ENCODE measurements around the gene SNX1.

Gene SNX1

DNA sequence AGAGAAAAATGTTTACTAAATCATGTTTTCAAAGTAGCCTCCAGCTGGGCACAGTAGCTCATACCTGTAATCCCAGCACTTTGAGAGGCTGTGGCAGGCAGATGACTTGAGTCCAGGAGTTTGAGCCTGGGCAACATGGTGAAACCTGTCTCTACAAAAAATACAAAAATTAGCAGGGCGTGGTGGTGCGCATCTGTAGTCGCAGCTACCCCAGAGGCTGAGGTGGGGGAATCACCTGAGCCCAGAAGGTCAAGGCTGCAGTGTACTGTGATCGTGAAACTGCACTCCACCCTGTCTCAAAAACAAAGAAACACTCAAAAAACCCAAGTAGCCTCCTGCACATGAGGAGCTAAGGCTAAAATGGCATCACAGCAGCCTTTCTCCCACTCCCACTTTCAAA is 68.7 kb downstream of the SNX1 start:
- no peak for DNase-seq (ENCODE audit: low read depth)

DNA sequence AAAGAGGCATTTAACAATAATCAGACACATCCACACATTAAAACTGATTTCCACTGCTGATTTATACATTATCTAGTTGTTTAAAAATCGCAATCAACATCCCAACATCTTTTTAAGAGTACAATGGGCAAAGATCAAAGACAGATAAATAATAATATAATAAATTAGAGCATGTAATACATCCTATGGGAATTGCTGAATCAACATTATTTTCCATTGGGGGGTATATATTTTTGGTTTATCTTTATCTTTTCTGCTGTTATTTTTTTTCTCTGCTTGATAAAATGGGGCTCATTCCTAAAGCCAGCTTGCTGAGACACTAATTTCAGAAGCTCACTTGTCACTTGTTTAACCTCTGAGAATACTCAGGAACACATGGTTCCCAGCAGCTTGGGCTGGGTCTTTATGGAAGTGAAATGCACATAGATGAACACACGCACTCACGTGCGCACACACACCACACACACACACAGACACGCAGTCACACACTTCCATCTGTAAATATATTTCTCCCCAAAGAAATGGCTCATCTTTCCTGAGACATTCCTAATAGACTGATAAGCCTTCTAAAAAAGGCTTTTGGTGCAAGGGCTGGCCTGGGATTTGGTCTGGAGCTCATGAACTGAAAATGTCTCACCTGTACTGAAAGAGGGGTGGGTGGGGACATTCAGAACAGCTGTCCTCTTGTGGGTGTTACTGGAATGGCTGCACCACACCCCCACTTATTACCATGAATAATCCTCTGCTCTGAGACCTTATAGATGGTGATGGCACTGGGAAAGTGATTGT is 70.5 kb downstream of the SNX1 start:
- no peak for DNase-seq (ENCODE audit: low read depth)

DNA sequence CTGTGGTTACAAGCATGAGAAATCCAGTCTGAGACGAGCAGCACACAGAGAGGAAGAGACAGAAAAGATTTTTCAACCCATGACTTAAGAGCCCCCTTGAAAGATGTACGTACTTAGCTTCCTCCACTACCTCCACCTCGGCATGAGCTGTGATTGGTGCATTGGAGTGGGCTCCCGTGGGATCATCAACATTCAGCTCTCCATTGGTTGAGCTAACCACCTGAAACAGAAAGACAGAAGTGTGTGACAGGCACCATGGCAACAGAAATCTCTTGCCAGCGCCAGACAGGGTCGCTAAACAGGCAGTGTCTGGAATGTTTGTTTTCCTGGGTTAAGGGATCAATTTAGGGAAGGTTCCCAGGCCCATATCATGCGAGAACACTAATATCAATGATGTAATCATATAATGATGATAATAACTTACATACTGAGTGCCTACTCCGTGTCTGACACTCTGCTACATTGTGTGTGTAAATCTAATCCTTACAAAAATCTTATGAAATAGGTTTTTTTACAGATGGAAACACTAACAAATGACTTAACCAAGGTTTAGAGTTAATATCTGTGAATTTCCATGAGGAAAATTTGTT is 84.5 kb downstream of the SNX1 start:
- DNase-seq (ENCODE audit: low read depth) = no peak

DNA sequence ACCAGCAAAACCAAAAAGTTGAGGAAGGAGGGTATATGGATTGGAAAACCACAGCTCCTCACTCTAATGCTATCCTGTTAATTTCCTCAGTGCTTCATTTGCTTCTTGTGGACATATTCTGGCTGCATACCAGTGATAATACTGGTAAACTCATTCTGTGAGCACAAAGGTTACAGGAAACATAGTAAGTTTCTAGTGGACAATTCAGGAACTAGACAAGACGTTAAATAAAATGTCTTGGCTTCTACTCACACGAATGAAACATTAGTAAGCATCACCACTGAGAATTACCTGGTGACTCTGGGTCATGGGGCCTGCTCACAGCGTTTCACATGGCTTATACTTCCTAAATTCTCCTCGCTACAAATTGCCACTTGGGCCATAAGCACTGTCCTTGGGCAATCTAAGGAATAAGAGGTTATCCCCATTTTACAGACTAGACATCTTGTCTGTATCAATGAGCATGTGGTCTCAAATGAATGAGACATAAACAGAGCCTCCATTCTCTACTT is 87.1 kb downstream of the SNX1 start:
- no peak for DNase-seq (ENCODE audit: low read depth)

DNA sequence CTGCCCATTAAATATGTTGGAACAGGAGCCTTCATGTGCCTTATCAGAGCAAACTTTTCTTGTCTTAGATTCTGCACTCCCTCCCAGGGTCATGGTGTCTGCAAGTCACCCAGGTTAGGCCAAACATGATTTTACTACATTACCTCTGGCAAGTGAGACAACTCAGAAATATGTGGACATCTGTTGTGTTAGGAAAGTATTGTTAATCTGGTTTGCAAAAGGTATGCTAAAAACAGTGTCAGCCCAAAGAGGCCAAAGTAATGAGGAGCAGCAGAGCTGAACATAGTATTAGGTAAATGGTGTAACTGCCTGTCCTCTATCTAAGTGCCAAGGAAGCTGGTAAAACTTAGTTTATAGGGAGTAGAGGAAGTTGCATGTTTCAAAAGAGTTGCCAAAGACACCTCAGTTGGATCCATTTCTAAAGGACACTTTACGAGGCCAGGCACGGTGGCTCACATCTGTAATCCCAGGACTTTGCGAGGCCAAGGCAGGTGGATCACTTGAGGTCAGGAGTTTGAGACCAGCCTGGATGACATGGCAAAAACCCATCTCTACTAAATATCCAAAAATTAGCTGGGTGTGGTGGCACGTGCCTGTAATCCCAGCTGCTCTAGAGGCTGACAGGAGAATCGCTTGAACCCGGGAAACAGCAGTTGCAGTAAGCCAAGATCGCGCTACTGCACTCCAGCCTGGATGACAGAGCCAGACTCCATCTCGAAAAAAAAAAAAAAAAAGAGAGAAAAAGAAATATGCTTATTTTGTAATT is 89.5 kb downstream of the SNX1 start:
- no peak for DNase-seq (ENCODE audit: low read depth)

DNA sequence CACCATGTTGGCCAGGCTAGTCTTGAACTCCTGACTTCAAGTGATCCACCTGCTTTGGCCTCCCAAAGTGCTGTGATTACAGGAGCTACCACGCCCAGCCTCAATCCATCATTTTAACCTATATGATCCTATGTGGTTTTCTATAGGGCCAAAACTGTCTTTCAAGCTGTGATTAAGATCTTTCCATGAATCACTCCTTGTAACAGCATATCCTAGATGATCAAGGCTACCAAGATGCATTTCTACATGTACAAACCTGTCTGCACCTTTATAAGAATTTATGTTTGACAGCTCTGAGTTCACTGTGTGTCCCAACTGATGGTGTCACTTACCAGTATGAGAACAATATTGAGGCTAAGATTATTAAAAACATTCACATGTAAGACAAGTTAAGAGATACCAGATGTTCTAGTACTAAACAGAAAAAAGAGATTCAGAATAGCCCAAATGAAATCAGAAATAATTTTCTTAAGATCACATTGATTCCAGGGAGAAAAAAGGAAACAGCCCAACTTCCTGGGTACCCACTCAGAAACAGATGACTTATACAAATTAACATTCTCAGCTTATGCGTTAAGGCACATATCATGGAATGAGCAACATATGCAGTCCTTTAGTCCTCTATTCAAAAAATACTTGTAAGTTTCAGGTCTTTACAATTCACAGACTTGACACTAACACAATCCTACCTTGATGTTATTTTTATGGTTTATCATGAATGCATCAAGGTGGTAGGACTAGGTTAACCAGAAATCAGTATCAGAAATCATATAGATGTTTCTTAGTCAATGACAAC is 91.8 kb downstream of the SNX1 start:
- DNase-seq (ENCODE audit: low read depth) = no peak

Measured in stimulated activated CD4-positive, alpha-beta T cell treated with anti-CD3 and anti-CD28 coated beads, Interleukin-2, amount 100 ng/mL, for 4 hours (primary cell).